ENCODE results near the gene ATL3. TPM values are rescaled to one million over a fixed set of nuclear protein-coding genes. Genes with fewer than 3 reads are reported as not detected.
A peak's percentile ranks its signal among the peaks of the same experiment; 100 is the strongest.

Gene ATL3
- total and polyA plus RNA-seq, 2 of the 4 experiments (the other 2 are of a cell fraction) = 19.9 to 131 TPM

- Histone ChIP-seq H3K9me1 (ENCODE audit: insufficient read depth, low read length) (no peaks in the 10 kb centered on the region; the same call in 1 of the 2 replicates), H3K56ac (ENCODE audit: extremely low read depth, insufficient read depth, low read length) (no peak overlapping the region), H3K4ac (ENCODE audit: low read depth, low read length) (peak overlapping the region; percentile 58; the same call in 1 of the 2 replicates), H4K5ac (ENCODE audit: low read depth, low read length) (peak overlapping the region; percentile 55), H3K27me3 (ENCODE audit: control insufficient read depth, insufficient read depth, low read length) (0 out of 2 replicates have a peak, but pooled peaks cover 2% of the 10 kb centered on the region), H3K9ac (ENCODE audit: low read depth, low read length) (no peak overlapping the region), H3K23ac (ENCODE audit: low read depth, low read length) (0 out of 2 replicates have a peak overlapping the region, but pooled peaks have one; percentile 3), H3K79me1 (ENCODE audit: low read depth in 1 of 2, low read length in 2 of 2) (no peaks in the 10 kb centered on the region), H3K14ac (replicated peaks; ENCODE audit: low read depth, low read length) (peak overlapping the region; percentile 10; the same call in 1 of the 2 replicates), H3K36me3 (ENCODE audit: control insufficient read depth, insufficient read depth, low read length) (no peaks in the 10 kb centered on the region), H3K4me2 (ENCODE audit: low read depth, low read length) (peak overlapping the region; percentile 36; the same call in 1 of the 2 replicates), H2BK5ac (ENCODE audit: low read depth, low read length, poor library complexity, severe bottlenecking) (peak overlapping the region; percentile 28), H4K8ac (ENCODE audit: low read depth in 2 of 2, low read length in 2 of 2) (peak overlapping the region; percentile 28 to 31), H3K4me3 (ENCODE audit: insufficient read depth, low read depth, low read length) (no peak overlapping the region), H4K20me1 (ENCODE audit: insufficient read depth, low read length) (no peaks in the 10 kb centered on the region), H3K4me1 (ENCODE audit: control insufficient read depth, insufficient read depth, low read length) (peaks cover 9% of the 10 kb centered on the region; the same call in 1 of the 2 replicates), H2AK5ac (ENCODE audit: low read depth, low read length) (peak overlapping the region; percentile 38; the same call in 1 of the 2 replicates), H2AFZ (replicated peaks; ENCODE audit: low read length, poor library complexity) (no peak overlapping the region), H2BK120ac (ENCODE audit: low read depth, low read length) (peak overlapping the region; percentile 75), H2AK9ac (replicated peaks; ENCODE audit: low read depth, low read length, poor library complexity) (peak overlapping the region; percentile 47), H3K18ac (ENCODE audit: low read depth, low read length) (peak overlapping the region; percentile 91), H3K9me3 (ENCODE audit: control insufficient read depth, insufficient read depth, low read length) (no peaks in the 10 kb centered on the region), H3K27ac (ENCODE audit: insufficient read depth, low read length) (no peak overlapping the region), H2BK20ac (ENCODE audit: low read depth, low read length) (peak overlapping the region; percentile 83), H4K91ac (ENCODE audit: insufficient read depth, low read depth, low read length) (peak overlapping the region; percentile 66), H2BK15ac (ENCODE audit: low read depth, low read length) (no peak overlapping the region)
- intact Hi-C loops (cut with micrococcal nuclease) (no loop called here), dilution Hi-C loops (cut with HindIII; ENCODE audit: low sequenced_read_pairs, unreplicated experiment) (no loop called here), in situ Hi-C loops (cut with MboI; ENCODE audit: low sequenced_read_pairs) (no loop called here)
- DNase-seq (peak; percentile 66), ATAC-seq (ENCODE audit: low read depth) (peak; percentile 61)
- ChIA-PET POLR2A (ENCODE audit: unreplicated experiment) (no interaction called here), CTCF (interaction anchor here (0.5 kb wide), 1 partner anchor 146 kb away, joined by 5 read pairs; no protein-coding TSS in a partner anchor)
- no CpG with 5 or more reads among the region's 11 CpGs for WGBS, 2 experiments (ENCODE audit: extremely low coverage in 2 of 2, insufficient read length in 1 of 2)
- TF ChIP-seq CHD1 (IDR thresholded peaks at IDR 0.05; ENCODE audit: low read depth, low read length) = no peak
- no peak for TF ChIP-seq MAZ (IDR thresholded peaks at IDR 0.05; ENCODE audit: borderline replicate concordance, low read depth, low read length)
- TF ChIP-seq RFX5 (IDR thresholded peaks at IDR 0.05; ENCODE audit: low read depth, low read length) = no peak
- TF ChIP-seq USF2 (IDR thresholded peaks at IDR 0.05; ENCODE audit: low read depth, low read length) = no peak
- no peak for TF ChIP-seq RAD21 (IDR thresholded peaks at IDR 0.05; ENCODE audit: low read length)
- no peak for TF ChIP-seq POLR2A (IDR thresholded peaks at IDR 0.05; ENCODE audit: low read depth, low read length)
- no peak for TF ChIP-seq MAFK (IDR thresholded peaks at IDR 0.05; ENCODE audit: low read depth, low read length)
- no peak for TF ChIP-seq RCOR1 (IDR thresholded peaks at IDR 0.05; ENCODE audit: insufficient replicate concordance, low read length)
- no peak for TF ChIP-seq SMC3 (IDR thresholded peaks at IDR 0.05; ENCODE audit: low read depth, low read length)
- no peak for TF ChIP-seq ELK1 (IDR thresholded peaks at IDR 0.05; ENCODE audit: borderline replicate concordance, low read depth, low read length)
- TF ChIP-seq FOS (IDR thresholded peaks at IDR 0.05; ENCODE audit: low read depth, low read length) = no peak
- BruUV-seq (replicated peaks) = no TSS peak
These were observed 62.5 kb downstream of the ATL3 start for GRCh38 chr11:63608353-63609345.
